Omental fat pad (tissue), 4 donors: ENCODE data around the gene XPR1. TPM values are rescaled to one million over a fixed set of nuclear protein-coding genes. Genes with fewer than 3 reads are reported as not detected.

Experiments used
- ATAC-seq: fragments of 150-250 bp; one replicate; pipeline ENCODE4 v1.9.1; 2016; ENCODE audit warnings: mild to moderate bottlenecking, moderate library complexity; ENCODE audit not compliant: low FRiP score
- DNase-seq: peaks from one replicate; pipeline ENCODE4 v3.0.0-alpha.2; 2019; ENCODE audit warnings: low spot score
- CTCF ChIP-seq, 3 donors: fragments of 450-650 bp; IDR thresholded peaks; one replicate each; pipeline ENCODE4 v1.5.1; 2016 to 2017; ENCODE audit warnings: antibody characterized with exemption in 3 of 3, mild to moderate bottlenecking in 3 of 3, moderate library complexity in 2 of 3
- total RNA-seq, 4 donors: library from RNA; depleted of rRNA; stranded (reverse); fragments of >200 nt; gene quantifications; one replicate each; pipeline ENCODE4 v1.1.0, GENCODE V29; 2016

The XPR1 gene
- total RNA-seq, 4 donors from 2014 or later = 18.2 to 24.7 (median 20.0) TPM

- no peak for ATAC-seq
- no peak for TF ChIP-seq CTCF (IDR thresholded peaks at IDR 0.05)
Measured at GRCh38 chr1:180614730-180615129, 17.1 kb upstream of the XPR1 start.

DNA sequence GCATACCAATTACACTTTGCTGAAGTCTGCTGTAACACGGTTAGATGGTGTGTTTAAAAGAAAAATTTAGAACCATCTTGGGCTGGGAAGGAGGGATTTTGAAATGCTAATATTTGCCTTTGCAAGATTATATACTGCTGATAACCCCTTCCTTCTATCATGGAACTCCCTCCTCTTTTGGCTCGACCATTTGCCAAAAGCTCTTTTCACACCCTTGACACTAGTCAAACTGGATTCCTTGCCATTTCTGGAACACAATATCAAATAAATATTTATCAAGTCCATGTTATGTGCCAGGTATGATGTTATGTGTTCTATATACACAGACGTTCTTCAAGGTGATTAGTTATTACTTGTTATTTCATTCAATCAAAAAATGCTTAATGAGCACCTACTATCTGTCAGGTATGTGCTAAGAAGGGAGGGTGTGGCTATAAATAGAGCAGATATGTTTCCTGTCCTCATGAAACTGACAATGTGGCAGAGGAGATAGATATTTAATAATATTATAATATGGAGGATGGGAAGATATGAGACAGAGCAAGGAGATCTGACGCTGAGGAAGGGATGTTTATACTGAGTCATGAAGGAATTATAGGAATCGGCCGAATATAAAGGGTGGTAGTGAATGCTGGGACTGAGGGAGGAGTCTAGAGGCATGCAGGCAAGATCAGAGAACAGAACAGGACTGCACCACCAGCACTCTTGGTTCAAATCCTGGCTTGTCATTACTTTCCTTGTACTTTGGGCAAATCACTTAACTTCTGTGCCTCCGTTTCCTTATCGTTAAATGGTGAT, 16.1 kb upstream of the XPR1 start:
- no peak for TF ChIP-seq CTCF (IDR thresholded peaks at IDR 0.05)
- DNase-seq (no peak), ATAC-seq (no peak)

More at GRCh38 chr1:180614730-180615129, 17.1 kb upstream of the XPR1 start:
- no peak for DNase-seq

- ATAC-seq (no peak), DNase-seq (no peak)
- TF ChIP-seq CTCF (IDR thresholded peaks at IDR 0.05) = no peak
Measured at GRCh38 chr1:180616439-180616838, 15.4 kb upstream of the XPR1 start.

DNA sequence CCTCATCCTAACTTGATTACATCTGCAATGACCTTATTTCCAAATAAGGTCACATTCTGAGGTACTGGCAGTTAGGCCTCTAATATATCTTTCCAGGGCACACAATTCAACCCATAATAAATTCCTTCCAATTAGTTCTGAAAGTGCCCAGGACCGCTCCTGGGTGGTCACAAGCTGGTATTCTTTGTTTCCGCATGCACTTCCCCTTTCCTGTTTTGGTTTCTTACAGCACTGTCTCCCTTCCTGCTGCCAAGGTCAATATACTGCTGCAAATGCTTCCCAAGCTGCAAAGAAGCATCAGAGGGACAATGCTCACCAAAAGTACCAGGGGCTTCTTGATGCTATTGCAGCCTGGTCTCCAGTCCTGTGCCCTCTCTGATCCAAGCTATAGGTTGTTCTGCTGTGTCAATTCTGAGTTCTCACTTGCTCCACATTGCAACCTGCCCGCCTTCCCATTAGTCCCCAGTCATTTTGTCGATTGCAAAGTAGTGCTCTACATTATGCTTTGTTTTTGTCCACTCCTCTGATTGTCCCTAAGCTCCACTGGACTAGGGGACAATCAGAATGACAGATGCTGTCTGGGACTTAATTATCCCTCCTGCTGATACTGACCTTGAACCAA, 13.9 kb upstream of the XPR1 start:
- DNase-seq (no peak), ATAC-seq (no peak)
- TF ChIP-seq CTCF (IDR thresholded peaks at IDR 0.05) = no peak

DNA sequence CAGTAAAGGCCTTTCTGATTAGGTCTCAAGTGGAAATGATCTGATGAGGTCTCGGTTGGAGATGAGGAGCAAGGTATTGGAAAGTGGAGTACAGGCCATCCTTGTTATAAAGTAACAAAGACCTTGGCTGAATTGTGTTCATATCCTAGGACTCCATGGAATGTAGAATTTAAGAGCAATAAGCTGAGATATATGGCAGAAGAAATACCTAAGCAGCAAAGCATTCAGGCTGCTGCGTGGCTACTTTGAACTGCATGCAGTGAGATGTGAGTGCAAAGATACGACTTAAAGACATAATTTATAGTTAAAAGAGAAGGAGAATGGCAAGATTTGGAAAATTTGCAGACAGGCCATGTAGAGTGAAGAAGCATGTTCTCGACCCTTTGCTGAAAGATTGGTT, 11.2 kb upstream of the XPR1 start:
- DNase-seq (no peak), ATAC-seq (no peak)
- no peak for TF ChIP-seq CTCF (IDR thresholded peaks at IDR 0.05)

DNA sequence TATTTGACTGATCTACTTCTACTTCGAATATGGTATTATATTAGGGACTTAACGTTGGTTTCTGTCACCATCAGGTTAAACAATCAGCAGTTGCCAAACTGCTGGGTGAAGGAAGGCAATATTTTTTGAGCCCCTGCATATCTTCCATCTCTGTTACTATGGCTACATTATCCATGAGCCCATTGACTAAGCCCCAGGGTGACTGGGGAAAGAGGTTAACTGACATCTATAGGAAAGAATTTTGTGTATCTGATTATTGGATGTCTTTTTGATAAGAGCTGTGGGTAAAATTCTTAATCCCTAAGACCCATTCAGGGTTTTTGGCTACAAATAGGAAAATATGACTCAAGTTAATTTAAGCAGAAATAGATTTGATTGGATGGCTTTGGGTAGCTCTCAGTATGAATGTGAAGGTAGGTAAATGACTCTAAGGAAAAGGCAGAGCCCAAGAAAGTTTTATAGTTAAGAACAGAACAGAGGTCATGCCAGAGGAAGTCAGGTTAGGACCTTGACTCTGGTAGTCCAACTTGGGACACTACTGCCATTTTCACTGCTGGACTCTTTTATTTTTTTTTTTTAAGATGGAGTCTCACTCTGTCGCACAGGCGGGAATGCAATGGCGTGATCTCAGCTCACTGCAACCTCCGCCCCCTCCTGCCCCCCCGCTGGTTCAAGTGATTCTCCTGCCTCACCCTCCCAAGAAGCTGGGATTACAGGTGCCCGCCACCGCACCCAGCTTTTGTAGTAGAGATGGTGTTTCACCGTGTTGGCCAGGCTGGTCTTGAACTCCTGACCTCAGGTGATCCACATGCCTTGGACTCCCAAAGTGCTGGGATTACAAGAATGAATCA, 8.9 kb upstream of the XPR1 start:
- ATAC-seq (no peak), DNase-seq (no peak)
- TF ChIP-seq CTCF (IDR thresholded peaks at IDR 0.05) = no peak
